Measurements from ENCODE around the gene TMEM219.

TMEM219 gene

DNA sequence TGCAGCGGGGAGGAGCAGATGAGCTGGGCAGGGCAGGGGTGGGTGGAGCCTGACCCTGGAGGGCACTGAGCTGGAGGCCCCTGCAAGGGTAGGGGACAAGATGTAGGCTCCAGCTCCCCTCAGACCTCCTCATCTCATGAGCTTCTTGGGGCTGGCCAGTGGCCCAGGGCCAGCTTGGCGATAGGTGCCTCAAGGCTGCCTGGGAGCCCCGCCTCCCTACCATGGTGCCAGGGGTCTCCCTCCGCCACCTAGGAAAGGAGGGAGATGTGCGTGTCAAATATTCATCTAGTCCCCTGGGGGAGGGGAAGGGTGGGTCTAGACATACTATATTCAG lies 29.7 kb downstream of the TMEM219 start:
- Histone ChIP-seq H3K27me3 (ENCODE audit: insufficient read depth, poor library complexity, severe bottlenecking) (no peaks in the 10 kb centered on the region), H3K9me3 (ENCODE audit: severe bottlenecking) (no peaks in the 10 kb centered on the region), H3K4me3 (ENCODE audit: severe bottlenecking) (no peak overlapping the region), H3K36me3 (ENCODE audit: low read depth) (peaks cover 46% of the 10 kb centered on the region), H3K4me1 (ENCODE audit: insufficient read depth, poor library complexity, severe bottlenecking) (peaks cover 5% of the 10 kb centered on the region), H3K27ac (ENCODE audit: poor library complexity, severe bottlenecking) (no peak overlapping the region)
- TF ChIP-seq, protein P1, sequence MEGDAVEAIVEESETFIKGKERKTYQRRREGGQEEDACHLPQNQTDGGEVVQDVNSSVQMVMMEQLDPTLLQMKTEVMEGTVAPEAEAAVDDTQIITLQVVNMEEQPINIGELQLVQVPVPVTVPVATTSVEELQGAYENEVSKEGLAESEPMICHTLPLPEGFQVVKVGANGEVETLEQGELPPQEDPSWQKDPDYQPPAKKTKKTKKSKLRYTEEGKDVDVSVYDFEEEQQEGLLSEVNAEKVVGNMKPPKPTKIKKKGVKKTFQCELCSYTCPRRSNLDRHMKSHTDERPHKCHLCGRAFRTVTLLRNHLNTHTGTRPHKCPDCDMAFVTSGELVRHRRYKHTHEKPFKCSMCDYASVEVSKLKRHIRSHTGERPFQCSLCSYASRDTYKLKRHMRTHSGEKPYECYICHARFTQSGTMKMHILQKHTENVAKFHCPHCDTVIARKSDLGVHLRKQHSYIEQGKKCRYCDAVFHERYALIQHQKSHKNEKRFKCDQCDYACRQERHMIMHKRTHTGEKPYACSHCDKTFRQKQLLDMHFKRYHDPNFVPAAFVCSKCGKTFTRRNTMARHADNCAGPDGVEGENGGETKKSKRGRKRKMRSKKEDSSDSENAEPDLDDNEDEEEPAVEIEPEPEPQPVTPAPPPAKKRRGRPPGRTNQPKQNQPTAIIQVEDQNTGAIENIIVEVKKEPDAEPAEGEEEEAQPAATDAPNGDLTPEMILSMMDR (IDR thresholded peaks at IDR 0.05; ENCODE audit: poor library complexity, severe bottlenecking): no peak
- DNase-seq (ENCODE audit: low spot score) (no peak), ATAC-seq (ENCODE audit: low read depth) (no peak)

GRCh38 chr16:29992344-29992967 lies 30.6 kb downstream of the TMEM219 start:
- Histone ChIP-seq H3K27ac (ENCODE audit: poor library complexity, severe bottlenecking) (no peak overlapping the region), H3K4me3 (ENCODE audit: severe bottlenecking) (no peak overlapping the region), H3K36me3 (ENCODE audit: low read depth) (peaks cover 43% of the 10 kb centered on the region), H3K9me3 (ENCODE audit: severe bottlenecking) (no peaks in the 10 kb centered on the region), H3K27me3 (ENCODE audit: insufficient read depth, poor library complexity, severe bottlenecking) (no peaks in the 10 kb centered on the region), H3K4me1 (ENCODE audit: insufficient read depth, poor library complexity, severe bottlenecking) (peaks cover 5% of the 10 kb centered on the region)
- ATAC-seq (ENCODE audit: low read depth) (no peak), DNase-seq (ENCODE audit: low spot score) (no peak)
- TF ChIP-seq, protein P1 (IDR thresholded peaks at IDR 0.05; ENCODE audit: poor library complexity, severe bottlenecking): no peak

GRCh38 chr16:29993191-29993902 lies 31.5 kb downstream of the TMEM219 start:
- H3K9me3 ChIP-seq (ENCODE audit: severe bottlenecking): no peaks in the 10 kb centered on the region
- peaks cover 5% of the 10 kb centered on the region for H3K4me1 ChIP-seq (ENCODE audit: insufficient read depth, poor library complexity, severe bottlenecking)
- DNase-seq (ENCODE audit: low spot score): no peak
- H3K4me3 ChIP-seq (ENCODE audit: severe bottlenecking): no peak overlapping the region
- H3K27ac ChIP-seq (ENCODE audit: poor library complexity, severe bottlenecking): peak overlapping the region; percentile 89
- ATAC-seq (ENCODE audit: low read depth): no peak
- no peaks in the 10 kb centered on the region for H3K27me3 ChIP-seq (ENCODE audit: insufficient read depth, poor library complexity, severe bottlenecking)
- TF ChIP-seq, protein P1 (IDR thresholded peaks at IDR 0.05; ENCODE audit: poor library complexity, severe bottlenecking): no peak
- peaks cover 35% of the 10 kb centered on the region for H3K36me3 ChIP-seq (ENCODE audit: low read depth)

- peaks cover 31% of the 10 kb centered on the region for H3K36me3 ChIP-seq (ENCODE audit: low read depth)
- no peaks in the 10 kb centered on the region for H3K9me3 ChIP-seq (ENCODE audit: severe bottlenecking)
- TF ChIP-seq, protein P1 (IDR thresholded peaks at IDR 0.05; ENCODE audit: poor library complexity, severe bottlenecking): no peak
- no peak for DNase-seq (ENCODE audit: low spot score)
- H3K4me3 ChIP-seq (ENCODE audit: severe bottlenecking): no peak overlapping the region
- peaks cover 5% of the 10 kb centered on the region for H3K4me1 ChIP-seq (ENCODE audit: insufficient read depth, poor library complexity, severe bottlenecking)
- ATAC-seq (ENCODE audit: low read depth): no peak
- no peaks in the 10 kb centered on the region for H3K27me3 ChIP-seq (ENCODE audit: insufficient read depth, poor library complexity, severe bottlenecking)
- H3K27ac ChIP-seq (ENCODE audit: poor library complexity, severe bottlenecking): peak overlapping the region; percentile 89
These were observed 32.2 kb downstream of the TMEM219 start for GRCh38 chr16:29993903-29994599.

Measured in RWPE2 (cell line).